CD14-positive monocyte (primary cell): ENCODE measurements around the gene DAD1. TPM values are rescaled to one million over a fixed set of nuclear protein-coding genes. Genes with fewer than 3 reads are reported as not detected.

Experiments
- DNase-seq, 3 donors: peaks; one replicate each; pipeline ENCODE4 v3.0.0-alpha.2; 2011 to 2022
- H2AFZ ChIP-seq: 2 replicates; pipeline ENCODE4 v1.6.0; 2012; ENCODE audit warnings: mild to moderate bottlenecking, low read depth, low read length, inconsistent platforms; ENCODE audit not compliant: insufficient read depth, poor library complexity, severe bottlenecking
- H3K27ac ChIP-seq, 2 donors: 1 replicate in 1 of 2; 2 replicates in 1 of 2; pipeline ENCODE4 v1.5.1; 2012 to 2013; ENCODE audit warnings: low read length in 2 of 2, control low read depth in 1 of 2, inconsistent platforms in 1 of 2, low read depth in 1 of 2, mild to moderate bottlenecking in 1 of 2
- H3K27me3 ChIP-seq, 2 donors: one replicate each; pipeline versions ENCODE4 v1.6.0 to v1.6.1; 2011 to 2013; ENCODE audit warnings: low read length in 2 of 2; ENCODE audit not compliant: control insufficient read depth in 2 of 2, insufficient read depth in 2 of 2
- H3K36me3 ChIP-seq, 2 donors: replicated peaks in 1 of 2; 1 replicate in 1 of 2; 2 replicates in 1 of 2; pipeline versions ENCODE4 v1.5.1 to v1.6.1; 2012 to 2013; ENCODE audit warnings: low read length in 2 of 2, control low read depth in 1 of 2, inconsistent platforms in 1 of 2, mild to moderate bottlenecking in 1 of 2; ENCODE audit not compliant: insufficient read depth in 2 of 2, control insufficient read depth in 1 of 2
- H3K4me1 ChIP-seq, 2 donors: 1 replicate in 1 of 2; 2 replicates in 1 of 2; pipeline versions ENCODE4 v1.5.1 to v1.6.1; 2012 to 2013; ENCODE audit warnings: low read length in 2 of 2, control low read depth in 1 of 2, inconsistent platforms in 1 of 2, mild to moderate bottlenecking in 1 of 2, moderate library complexity in 1 of 2; ENCODE audit not compliant: insufficient read depth in 2 of 2, control insufficient read depth in 1 of 2
- H3K4me2 ChIP-seq: replicated peaks from 2 replicates; pipeline ENCODE3; 2012; ENCODE audit warnings: low read length, moderate library complexity, mild to moderate bottlenecking; ENCODE audit not compliant: poor library complexity, severe bottlenecking; ENCODE audit errors: extremely low read depth
- H3K4me3 ChIP-seq, 3 experiments: fragments of 200-600 bp in 1 of 3; sonication (generic) in 1 of 3; replicated peaks in 1 of 3; 1 replicate in 2 of 3; 2 replicates in 1 of 3; pipeline ENCODE4 v1.5.1; 2011 to 2013; ENCODE audit warnings: low read length in 3 of 3, mild to moderate bottlenecking in 3 of 3, control low read depth in 2 of 3, low read depth in 2 of 3, inconsistent platforms in 1 of 3, moderate library complexity in 1 of 3
- H3K79me2 ChIP-seq: 2 replicates; pipeline ENCODE4 v1.6.0; 2012; ENCODE audit warnings: mild to moderate bottlenecking, control low read depth, inconsistent platforms, low read length, moderate library complexity; ENCODE audit not compliant: insufficient read depth
- H3K9ac ChIP-seq: 2 replicates; pipeline ENCODE4 v1.6.0; 2017; ENCODE audit warnings: low read length, mild to moderate bottlenecking; ENCODE audit not compliant: insufficient read depth, poor library complexity, severe bottlenecking
- H3K9me3 ChIP-seq, 2 donors: replicated peaks in 1 of 2; 1 replicate in 1 of 2; 2 replicates in 1 of 2; pipeline versions ENCODE4 v1.5.1 to v1.6.1; 2012 to 2013; ENCODE audit warnings: low read length in 2 of 2, control low read depth in 1 of 2; ENCODE audit not compliant: control insufficient read depth in 1 of 2, insufficient read depth in 1 of 2
- H4K20me1 ChIP-seq: 2 replicates; pipeline ENCODE4 v1.6.0; 2012; ENCODE audit warnings: mild to moderate bottlenecking, low read length, control low read depth, moderate library complexity; ENCODE audit not compliant: insufficient read depth
- H3K27ac Mint-ChIP-seq, 7 donors: one replicate each; pipeline ENCODE4 v1.8.0; 2020; ENCODE audit warnings: mild to moderate bottlenecking in 7 of 7, mixed read lengths in 7 of 7, moderate library complexity in 6 of 7, inconsistent platforms in 2 of 7
- H3K27me3 Mint-ChIP-seq, 3 donors: one replicate each; pipeline ENCODE4 v1.8.0; 2021 to 2022; ENCODE audit warnings: low read depth in 3 of 3, mild to moderate bottlenecking in 3 of 3, mixed read lengths in 3 of 3, moderate library complexity in 3 of 3, inconsistent platforms in 1 of 3
- H3K36me3 Mint-ChIP-seq, 2 donors: one replicate each; pipeline ENCODE4 v1.8.0; 2020; ENCODE audit warnings: mixed read lengths in 2 of 2, inconsistent platforms in 1 of 2, mild to moderate bottlenecking in 1 of 2
- H3K4me1 Mint-ChIP-seq: one replicate; pipeline ENCODE4 v1.8.0; 2020; ENCODE audit warnings: mild to moderate bottlenecking, mixed read lengths
- H3K4me3 Mint-ChIP-seq, 2 donors: one replicate each; pipeline ENCODE4 v1.8.0; 2020; ENCODE audit warnings: mild to moderate bottlenecking in 2 of 2, mixed read lengths in 2 of 2, moderate library complexity in 1 of 2
- H3K9me3 Mint-ChIP-seq, 7 donors: one replicate each; pipeline ENCODE4 v1.8.0; 2020 to 2022; ENCODE audit warnings: mixed read lengths in 7 of 7, mild to moderate bottlenecking in 6 of 7, moderate library complexity in 6 of 7, inconsistent platforms in 2 of 7
- CTCF ChIP-seq: fragments of 200-600 bp; IDR thresholded peaks from one replicate; pipeline ENCODE4 v1.8.0; 2022; ENCODE audit warnings: antibody characterized with exemption, mild to moderate bottlenecking
- WGBS: methylation state at CpG from one replicate; pipeline ENCODE4 v1.1.5; 2013; ENCODE audit warnings: missing lambda C conversion rate; ENCODE audit not compliant: insufficient coverage; 5-methylcytosine and 5-hydroxymethylcytosine counted together
- intact Hi-C, 2 donors: fragments of 100-400 bp; cut with micrococcal nuclease; formaldehyde crosslinking; loops; one replicate each; pipeline versions ENCODE4 v1.15.0 to v1.15.1; 2023
- polyA plus RNA-seq, 3 donors: library from polyadenylated mRNA; depleted of rRNA in 1 of 3; unstranded in 2 of 3; stranded (reverse) in 1 of 3; fragments of 300-500 nt in 2 of 3; fragments of >200 nt in 1 of 3; fragmentation: Illumina TruSeq in 2 of 3; gene quantifications; 1 replicate in 2 of 3; 2 replicates in 1 of 3; pipeline ENCODE4 v1.2.3, GENCODE V29; 2012 to 2021

DAD1 gene
- polyA plus RNA-seq, 3 donors, result 126 to 444 (median 440) TPM

GRCh38 chr14:22519877-22520685 lies 68.9 kb downstream of the DAD1 start:
- TF ChIP-seq CTCF, result no peak
- H3K36me3 ChIP-seq, result no peaks in the 10 kb centered on the region
- Mint-ChIP-seq H3K9me3 (no peaks in the 10 kb centered on the region), H3K4me1 (peaks cover 5% of the 10 kb centered on the region), H3K27ac (peak overlapping the region in 1 of 7 donors; percentile 38), H3K36me3 (no peaks in the 10 kb centered on the region), H3K4me3 (no peak overlapping the region), H3K27me3 (peaks cover 0 to 3% (median 2%) of the 10 kb centered on the region in 3 donors)
- H3K27me3 ChIP-seq, result no peaks in the 10 kb centered on the region
- H3K9me3 ChIP-seq, result no peaks in the 10 kb centered on the region
- intact Hi-C loops, result no loop called here
- WGBS, result 90% methylated on average over 3 of the region's 6 CpGs
- H3K27ac ChIP-seq, result no peak overlapping the region
- H3K9ac ChIP-seq, result no peak overlapping the region
- no peak overlapping the region for H2AFZ ChIP-seq
- no peaks in the 10 kb centered on the region for H3K4me1 ChIP-seq
- H3K4me3 ChIP-seq, result no peak overlapping the region
- no peak overlapping the region for H3K4me2 ChIP-seq
- no peak for DNase-seq
- no peaks in the 10 kb centered on the region for H4K20me1 ChIP-seq
- no peaks in the 10 kb centered on the region for H3K79me2 ChIP-seq

GRCh38 chr14:22518073-22518472 lies 71.0 kb downstream of the DAD1 start:
- Histone ChIP-seq H3K79me2 (no peaks in the 10 kb centered on the region), H3K27ac (no peak overlapping the region), H3K9ac (no peak overlapping the region), H3K4me2 (no peak overlapping the region), H3K36me3 (no peaks in the 10 kb centered on the region), H4K20me1 (no peaks in the 10 kb centered on the region), H3K4me1 (no peaks in the 10 kb centered on the region), H3K9me3 (no peaks in the 10 kb centered on the region), H3K4me3 (no peak overlapping the region), H3K27me3 (no peaks in the 10 kb centered on the region), H2AFZ (no peak overlapping the region)
- Mint-ChIP-seq H3K36me3 (no peaks in the 10 kb centered on the region), H3K27me3 (peaks cover 0 to 3% (median 2%) of the 10 kb centered on the region in 3 donors), H3K27ac (peak overlapping the region in 1 of 7 donors; percentile 10), H3K4me1 (peaks cover 5% of the 10 kb centered on the region), H3K9me3 (no peaks in the 10 kb centered on the region), H3K4me3 (no peak overlapping the region)
- TF ChIP-seq CTCF, result no peak
- intact Hi-C loops, result no loop called here
- no CpG with 5 or more reads among the region's 2 CpGs for WGBS
- DNase-seq, result no peak
